ENCODE results near the gene MIEN1.
A peak's percentile ranks its signal among the peaks of the same experiment; 100 is the strongest.
"Not testable (repeated sequence)": the region's sequence is repeated elsewhere in the genome, so short reads cannot be mapped to it uniquely, and the experiment has no call there.

Gene MIEN1

GRCh38 chr17:39755554-39756379 is 25.4 kb upstream of the MIEN1 start:
- DNase-seq (ENCODE audit: low read depth in 2 of 2), result peak; percentile 35 to 55

GRCh38 chr17:39754958-39755553 is 24.7 kb upstream of the MIEN1 start:
- DNase-seq (ENCODE audit: low read depth in 2 of 2), result no peak

- peak; percentile 96 to 97 for DNase-seq (ENCODE audit: low read depth in 2 of 2)
Measured at GRCh38 chr17:39754161-39754957, 24.0 kb upstream of the MIEN1 start.

- DNase-seq (ENCODE audit: low read depth in 2 of 2), result peak in 1 of 2 donors; percentile 52
Measured at GRCh38 chr17:39753514-39754160, 23.3 kb upstream of the MIEN1 start.

- DNase-seq (ENCODE audit: low read depth in 2 of 2), result no peak
Measured at GRCh38 chr17:39752241-39752881, 22.0 kb upstream of the MIEN1 start.

- no peak for DNase-seq (ENCODE audit: low read depth in 2 of 2)
Measured at GRCh38 chr17:39751637-39752036, 21.3 kb upstream of the MIEN1 start.

GRCh38 chr17:39751016-39751543 is 20.7 kb upstream of the MIEN1 start:
- DNase-seq (ENCODE audit: low read depth in 2 of 2), result no peak

- DNase-seq (ENCODE audit: low read depth in 2 of 2), result no peak
Measured at GRCh38 chr17:39750131-39751015, 20.0 kb upstream of the MIEN1 start.

- not testable (repeated sequence) for DNase-seq (ENCODE audit: low read depth in 2 of 2)
Measured at GRCh38 chr17:39748444-39749034, 18.2 kb upstream of the MIEN1 start.

GRCh38 chr17:39747745-39748144 is 17.4 kb upstream of the MIEN1 start:
- no peak for DNase-seq (ENCODE audit: low read depth in 2 of 2)

- no peak for DNase-seq (ENCODE audit: low read depth in 2 of 2)
Measured at GRCh38 chr17:39746145-39746461, 15.8 kb upstream of the MIEN1 start.

GRCh38 chr17:39745335-39746144 is 15.2 kb upstream of the MIEN1 start:
- no peak for DNase-seq (ENCODE audit: low read depth in 2 of 2)

- no peak for DNase-seq (ENCODE audit: low read depth in 2 of 2)
Measured at GRCh38 chr17:39744836-39745215, 14.5 kb upstream of the MIEN1 start.

- no peak for DNase-seq (ENCODE audit: low read depth in 2 of 2)
Measured at GRCh38 chr17:39744075-39744835, 13.9 kb upstream of the MIEN1 start.

- no peak for DNase-seq (ENCODE audit: low read depth in 2 of 2)
Measured at GRCh38 chr17:39742856-39743436, 12.6 kb upstream of the MIEN1 start.

GRCh38 chr17:39742126-39742855 is 12.0 kb upstream of the MIEN1 start:
- no peak for DNase-seq (ENCODE audit: low read depth in 2 of 2)

GRCh38 chr17:39740357-39741111 is 10.2 kb upstream of the MIEN1 start:
- DNase-seq (ENCODE audit: low read depth in 2 of 2), result no peak

All from stimulated activated CD8-positive, alpha-beta memory T cell treated with anti-CD3 and anti-CD28 coated beads, Interleukin-15, amount 100 ng/mL, for 48 hours (primary cell).